Keratinocyte (primary cell): ENCODE data around the gene NAP1L4.

ENCODE experiments used
- EZH2 ChIP-seq: IDR thresholded peaks from one replicate; pipeline ENCODE4 v1.6.1; 2012; ENCODE audit warnings: inconsistent platforms, mild to moderate bottlenecking, low read length, moderate library complexity
- TF ChIP-seq, protein P1 (sequence below), 3 experiments: IDR thresholded peaks in 1 of 3; conservative IDR thresholded peaks in 1 of 3; optimal IDR thresholded peaks in 1 of 3; 2 replicates in 2 of 3; 3 replicates in 1 of 3; pipeline versions ENCODE3 to v1.5.1; 2011; ENCODE audit warnings: low read length in 3 of 3, mild to moderate bottlenecking in 3 of 3, moderate library complexity in 2 of 3, control low read depth in 1 of 3, inconsistent platforms in 1 of 3; ENCODE audit not compliant: insufficient read depth in 2 of 3; ENCODE audit errors: extremely low read depth in 1 of 3

DNA sequence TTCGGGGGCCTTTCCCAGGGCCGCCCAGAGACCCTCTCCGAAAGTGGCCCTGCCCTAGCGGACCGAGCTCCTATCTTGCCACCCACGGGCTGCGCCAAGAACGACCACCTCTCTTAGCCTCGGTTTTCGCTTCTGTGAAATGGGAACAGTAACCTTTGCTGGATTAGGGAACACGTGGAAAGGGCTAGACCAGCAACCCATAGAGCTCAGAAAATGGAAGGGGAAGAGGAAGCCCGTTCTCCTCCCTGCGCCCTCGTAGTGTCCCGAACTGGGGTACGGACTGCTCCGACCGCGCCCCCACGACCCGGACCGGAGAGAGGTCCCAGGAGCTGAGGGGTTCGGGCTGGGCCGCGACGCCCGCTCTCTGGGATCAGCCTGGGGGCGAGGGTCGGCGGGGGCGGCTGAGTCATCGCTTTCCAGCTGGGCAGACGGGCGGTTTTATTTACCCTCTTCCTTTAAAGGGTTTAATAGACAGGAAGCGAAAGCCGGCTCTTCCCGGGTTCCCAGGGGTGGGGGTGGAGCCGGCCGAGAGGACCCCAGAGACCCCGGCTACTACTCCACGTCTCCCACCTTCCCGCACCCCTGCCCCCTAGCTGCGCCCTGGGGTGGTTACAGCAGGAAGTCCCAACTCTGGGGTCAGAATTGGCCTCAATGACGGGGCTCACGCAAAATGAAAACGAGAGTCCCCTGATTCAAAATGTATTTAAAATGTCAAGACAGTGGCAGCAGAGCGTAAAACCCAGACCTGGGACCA lies 62.0 kb downstream of the NAP1L4 start:
- TF ChIP-seq, protein P1, sequence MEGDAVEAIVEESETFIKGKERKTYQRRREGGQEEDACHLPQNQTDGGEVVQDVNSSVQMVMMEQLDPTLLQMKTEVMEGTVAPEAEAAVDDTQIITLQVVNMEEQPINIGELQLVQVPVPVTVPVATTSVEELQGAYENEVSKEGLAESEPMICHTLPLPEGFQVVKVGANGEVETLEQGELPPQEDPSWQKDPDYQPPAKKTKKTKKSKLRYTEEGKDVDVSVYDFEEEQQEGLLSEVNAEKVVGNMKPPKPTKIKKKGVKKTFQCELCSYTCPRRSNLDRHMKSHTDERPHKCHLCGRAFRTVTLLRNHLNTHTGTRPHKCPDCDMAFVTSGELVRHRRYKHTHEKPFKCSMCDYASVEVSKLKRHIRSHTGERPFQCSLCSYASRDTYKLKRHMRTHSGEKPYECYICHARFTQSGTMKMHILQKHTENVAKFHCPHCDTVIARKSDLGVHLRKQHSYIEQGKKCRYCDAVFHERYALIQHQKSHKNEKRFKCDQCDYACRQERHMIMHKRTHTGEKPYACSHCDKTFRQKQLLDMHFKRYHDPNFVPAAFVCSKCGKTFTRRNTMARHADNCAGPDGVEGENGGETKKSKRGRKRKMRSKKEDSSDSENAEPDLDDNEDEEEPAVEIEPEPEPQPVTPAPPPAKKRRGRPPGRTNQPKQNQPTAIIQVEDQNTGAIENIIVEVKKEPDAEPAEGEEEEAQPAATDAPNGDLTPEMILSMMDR (optimal IDR thresholded peaks at IDR 0.05 in 1 of 3, IDR thresholded peaks at IDR 0.05 in 1 of 3, conservative IDR thresholded peaks at IDR 0.05 in 1 of 3; ENCODE audit: extremely low read depth in 1 of 3, insufficient read depth in 2 of 3, low read length in 3 of 3) = no peak
- TF ChIP-seq EZH2 = no peak
